ENCODE results near the gene ABCC4.

The ABCC4 gene

DNA sequence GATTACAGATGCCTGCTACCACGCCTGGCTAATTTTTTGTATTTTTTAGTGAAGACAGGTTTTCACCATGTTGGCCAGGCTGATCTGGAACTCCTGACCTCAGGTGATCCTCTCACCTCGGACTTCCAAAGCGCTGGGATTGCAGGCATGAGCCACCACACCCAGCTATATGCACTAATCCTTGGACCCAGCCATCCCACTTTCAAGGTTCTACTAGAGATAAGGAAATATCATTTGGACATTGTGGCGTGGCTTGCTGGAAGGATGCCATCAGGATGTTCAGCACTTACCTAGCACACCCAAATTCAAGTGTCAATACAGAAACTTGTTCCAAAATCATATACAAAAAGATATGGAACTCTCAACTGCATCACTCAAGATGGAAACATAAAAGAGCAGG is 136.4 kb downstream of the ABCC4 start:
- Histone ChIP-seq H3K4me3 (no peak overlapping the region), H3K27ac (no peak overlapping the region), H3K27me3 (no peaks in the 10 kb centered on the region), H3K4me1 (no peaks in the 10 kb centered on the region), H3K36me3 (peaks cover 0 to 15% (median 0%) of the 10 kb centered on the region in 3 donors), H3K9me3 (no peaks in the 10 kb centered on the region)
- intact Hi-C loops (cut with DNase I; ENCODE audit: low total_unique reads) = no loop called here
- TF ChIP-seq, protein P1, sequence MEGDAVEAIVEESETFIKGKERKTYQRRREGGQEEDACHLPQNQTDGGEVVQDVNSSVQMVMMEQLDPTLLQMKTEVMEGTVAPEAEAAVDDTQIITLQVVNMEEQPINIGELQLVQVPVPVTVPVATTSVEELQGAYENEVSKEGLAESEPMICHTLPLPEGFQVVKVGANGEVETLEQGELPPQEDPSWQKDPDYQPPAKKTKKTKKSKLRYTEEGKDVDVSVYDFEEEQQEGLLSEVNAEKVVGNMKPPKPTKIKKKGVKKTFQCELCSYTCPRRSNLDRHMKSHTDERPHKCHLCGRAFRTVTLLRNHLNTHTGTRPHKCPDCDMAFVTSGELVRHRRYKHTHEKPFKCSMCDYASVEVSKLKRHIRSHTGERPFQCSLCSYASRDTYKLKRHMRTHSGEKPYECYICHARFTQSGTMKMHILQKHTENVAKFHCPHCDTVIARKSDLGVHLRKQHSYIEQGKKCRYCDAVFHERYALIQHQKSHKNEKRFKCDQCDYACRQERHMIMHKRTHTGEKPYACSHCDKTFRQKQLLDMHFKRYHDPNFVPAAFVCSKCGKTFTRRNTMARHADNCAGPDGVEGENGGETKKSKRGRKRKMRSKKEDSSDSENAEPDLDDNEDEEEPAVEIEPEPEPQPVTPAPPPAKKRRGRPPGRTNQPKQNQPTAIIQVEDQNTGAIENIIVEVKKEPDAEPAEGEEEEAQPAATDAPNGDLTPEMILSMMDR (IDR thresholded peaks at IDR 0.05) = no peak
- DNase-seq = no peak

GRCh38 chr13:95160112-95160906 is 140.9 kb downstream of the ABCC4 start:
- no peaks in the 10 kb centered on the region for H3K9me3 ChIP-seq
- DNase-seq = no peak
- TF ChIP-seq, protein P1 (IDR thresholded peaks at IDR 0.05) = no peak
- no peaks in the 10 kb centered on the region for H3K4me1 ChIP-seq
- H3K27ac ChIP-seq = no peak overlapping the region
- peaks cover 0 to 15% (median 0%) of the 10 kb centered on the region in 3 donors for H3K36me3 ChIP-seq
- H3K27me3 ChIP-seq = no peaks in the 10 kb centered on the region
- intact Hi-C loops (cut with DNase I; ENCODE audit: low total_unique reads) = no loop called here
- H3K4me3 ChIP-seq = no peak overlapping the region

DNA sequence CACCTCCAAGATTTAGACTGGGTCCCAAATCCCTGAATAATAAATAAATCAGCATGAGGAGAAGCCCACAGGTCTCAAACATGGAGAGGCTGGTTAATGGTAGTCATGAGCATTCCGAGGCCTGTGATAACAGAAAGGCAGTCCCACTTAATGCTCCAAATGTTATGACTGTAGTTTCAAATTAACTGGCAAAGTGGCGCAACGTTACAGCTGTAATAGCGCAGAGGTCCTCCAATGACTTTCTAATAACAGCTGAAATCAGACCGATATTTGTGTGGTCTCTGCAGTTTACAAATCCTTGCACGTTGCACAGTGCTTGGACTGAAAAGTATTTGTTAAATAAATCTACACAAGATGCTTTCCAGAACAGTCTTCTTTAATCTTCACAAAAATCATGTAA is 141.8 kb downstream of the ABCC4 start:
- H3K36me3 ChIP-seq = peaks cover 0 to 7% (median 0%) of the 10 kb centered on the region in 3 donors
- H3K4me1 ChIP-seq = no peaks in the 10 kb centered on the region
- no peaks in the 10 kb centered on the region for H3K27me3 ChIP-seq
- no peak overlapping the region for H3K27ac ChIP-seq
- H3K4me3 ChIP-seq = no peak overlapping the region
- TF ChIP-seq, protein P1 (IDR thresholded peaks at IDR 0.05) = no peak
- intact Hi-C loops (cut with DNase I; ENCODE audit: low total_unique reads) = no loop called here
- DNase-seq = no peak
- no peaks in the 10 kb centered on the region for H3K9me3 ChIP-seq

- no peak for DNase-seq
- no peaks in the 10 kb centered on the region for H3K9me3 ChIP-seq
Measured at GRCh38 chr13:95156208-95156607, 145.0 kb downstream of the ABCC4 start.

DNA sequence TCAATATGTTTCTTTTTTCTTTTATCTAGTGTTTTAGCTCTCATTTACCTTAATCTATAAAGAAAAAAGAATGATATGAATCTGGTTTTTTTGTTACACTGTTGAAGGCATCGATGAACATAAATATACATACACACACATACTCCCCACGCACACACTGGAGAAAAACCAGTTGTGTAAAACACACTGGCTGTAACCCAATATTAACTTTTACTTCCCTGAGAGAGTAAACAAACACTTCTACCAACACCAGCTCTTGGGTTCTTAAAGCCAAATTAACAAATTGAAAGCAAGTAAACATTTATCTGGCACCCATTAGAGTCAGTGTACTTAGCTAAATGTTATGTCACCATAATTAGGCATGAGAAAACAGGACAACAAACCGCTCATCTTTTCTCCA is 145.7 kb downstream of the ABCC4 start:
- intact Hi-C loops (cut with DNase I; ENCODE audit: low total_unique reads) = no loop called here
- TF ChIP-seq, protein P1 (IDR thresholded peaks at IDR 0.05) = no peak
- no peak overlapping the region for H3K27ac ChIP-seq

More at GRCh38 chr13:95156208-95156607, 145.0 kb downstream of the ABCC4 start:
- Histone ChIP-seq H3K4me3 (no peak overlapping the region), H3K27me3 (no peaks in the 10 kb centered on the region), H3K27ac (no peak overlapping the region), H3K4me1 (no peaks in the 10 kb centered on the region), H3K36me3 (no peaks in the 10 kb centered on the region)
- intact Hi-C loops (cut with DNase I; ENCODE audit: low total_unique reads) = no loop called here
- TF ChIP-seq, protein P1 (IDR thresholded peaks at IDR 0.05) = no peak

More for the DNA sequence above, 145.7 kb downstream of the ABCC4 start:
- no peaks in the 10 kb centered on the region for H3K4me1 ChIP-seq
- no peak for DNase-seq
- H3K27me3 ChIP-seq = no peaks in the 10 kb centered on the region
- no peaks in the 10 kb centered on the region for H3K36me3 ChIP-seq
- no peaks in the 10 kb centered on the region for H3K9me3 ChIP-seq
- no peak overlapping the region for H3K4me3 ChIP-seq

Data from tibial artery (tissue), 4 donors.